ENCODE data around the gene ZKSCAN2.

ZKSCAN2 gene

DNA sequence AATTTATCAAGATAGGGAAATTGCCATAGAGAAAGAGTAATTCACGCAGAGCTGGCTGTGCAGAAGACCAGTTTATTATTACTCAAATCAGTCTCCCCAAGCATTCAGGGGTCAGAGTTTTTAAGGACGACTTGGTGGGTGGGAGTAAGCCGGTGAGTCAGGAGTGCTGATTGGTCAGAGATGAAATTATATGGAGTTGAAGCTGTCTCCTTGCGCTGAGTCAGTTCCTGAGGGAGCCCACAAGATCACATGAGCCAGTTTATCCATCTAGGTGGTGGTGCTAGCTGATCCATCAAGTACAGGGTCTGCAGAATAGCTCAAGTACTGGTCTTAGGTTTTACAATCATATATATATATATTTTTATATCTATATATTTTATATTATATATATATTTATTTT lies 46.9 kb downstream of the ZKSCAN2 start:
- TF ChIP-seq, protein P1, sequence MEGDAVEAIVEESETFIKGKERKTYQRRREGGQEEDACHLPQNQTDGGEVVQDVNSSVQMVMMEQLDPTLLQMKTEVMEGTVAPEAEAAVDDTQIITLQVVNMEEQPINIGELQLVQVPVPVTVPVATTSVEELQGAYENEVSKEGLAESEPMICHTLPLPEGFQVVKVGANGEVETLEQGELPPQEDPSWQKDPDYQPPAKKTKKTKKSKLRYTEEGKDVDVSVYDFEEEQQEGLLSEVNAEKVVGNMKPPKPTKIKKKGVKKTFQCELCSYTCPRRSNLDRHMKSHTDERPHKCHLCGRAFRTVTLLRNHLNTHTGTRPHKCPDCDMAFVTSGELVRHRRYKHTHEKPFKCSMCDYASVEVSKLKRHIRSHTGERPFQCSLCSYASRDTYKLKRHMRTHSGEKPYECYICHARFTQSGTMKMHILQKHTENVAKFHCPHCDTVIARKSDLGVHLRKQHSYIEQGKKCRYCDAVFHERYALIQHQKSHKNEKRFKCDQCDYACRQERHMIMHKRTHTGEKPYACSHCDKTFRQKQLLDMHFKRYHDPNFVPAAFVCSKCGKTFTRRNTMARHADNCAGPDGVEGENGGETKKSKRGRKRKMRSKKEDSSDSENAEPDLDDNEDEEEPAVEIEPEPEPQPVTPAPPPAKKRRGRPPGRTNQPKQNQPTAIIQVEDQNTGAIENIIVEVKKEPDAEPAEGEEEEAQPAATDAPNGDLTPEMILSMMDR (conservative IDR thresholded peaks at IDR 0.05) = no peak
- H3K27ac ChIP-seq = no peak overlapping the region

- TF ChIP-seq, protein P1 (conservative IDR thresholded peaks at IDR 0.05) = no peak
- no peak overlapping the region for H3K27ac ChIP-seq
These were observed 58.2 kb downstream of the ZKSCAN2 start for GRCh38 chr16:25199457-25199856.

DNA sequence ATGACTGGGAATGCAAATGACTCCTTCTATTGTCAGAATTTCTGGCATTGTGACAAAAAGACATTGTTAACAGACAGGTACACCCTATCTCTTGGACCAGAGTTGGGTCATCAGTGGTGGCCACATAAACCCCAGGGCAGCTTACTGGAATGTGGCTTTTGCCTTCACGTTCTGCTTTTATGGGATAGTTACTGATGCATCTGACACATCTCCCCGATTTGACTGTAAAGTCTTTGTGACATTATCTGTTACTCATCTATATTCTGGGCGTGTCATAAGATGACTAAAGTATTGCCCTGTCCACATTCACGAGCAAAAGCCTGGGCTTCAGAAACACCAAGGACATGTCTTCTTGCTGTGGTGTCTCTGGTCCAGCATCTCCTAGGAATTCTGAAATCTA lies 59.6 kb downstream of the ZKSCAN2 start:
- TF ChIP-seq, protein P1 (conservative IDR thresholded peaks at IDR 0.05) = no peak
- no peak overlapping the region for H3K27ac ChIP-seq

GRCh38 chr16:25194273-25194878 lies 63.3 kb downstream of the ZKSCAN2 start:
- TF ChIP-seq, protein P1 (conservative IDR thresholded peaks at IDR 0.05) = no peak

DNA sequence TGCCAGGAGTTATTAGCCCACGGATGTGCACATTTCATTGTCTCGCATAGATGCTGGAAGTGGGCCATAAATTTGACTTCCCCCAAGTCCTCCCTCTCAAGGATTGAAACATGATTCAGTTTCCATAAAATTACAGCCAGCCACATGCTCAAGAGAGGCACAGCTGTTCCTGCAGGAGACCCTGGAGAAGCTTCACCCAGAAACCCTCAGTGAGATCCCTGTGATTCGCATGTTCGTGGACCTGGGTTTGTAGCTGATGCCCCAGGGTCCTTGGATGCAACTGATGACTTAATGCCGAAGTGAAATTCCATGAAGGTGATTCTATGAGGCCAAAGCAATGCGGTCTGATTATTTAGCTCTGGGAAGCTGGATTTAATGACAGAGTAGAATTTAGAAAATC lies 65.5 kb downstream of the ZKSCAN2 start:
- H3K27ac ChIP-seq = no peak overlapping the region
- TF ChIP-seq, protein P1 (conservative IDR thresholded peaks at IDR 0.05) = no peak

More at GRCh38 chr16:25194273-25194878, 63.3 kb downstream of the ZKSCAN2 start:
- no peak overlapping the region for H3K27ac ChIP-seq

GRCh38 chr16:25189305-25189704 lies 68.3 kb downstream of the ZKSCAN2 start:
- TF ChIP-seq, protein P1 (conservative IDR thresholded peaks at IDR 0.05) = no peak
- H3K27ac ChIP-seq = no peak overlapping the region

- TF ChIP-seq, protein P1 (conservative IDR thresholded peaks at IDR 0.05) = no peak
- no peak overlapping the region for H3K27ac ChIP-seq
These were observed 70.2 kb downstream of the ZKSCAN2 start for GRCh38 chr16:25187491-25187795.

All from VCaP (cell line).